Activated CD8-positive, alpha-beta memory T cell treated with anti-CD3 and anti-CD28 coated beads for 36 hours (primary cell): Measurements from ENCODE around the gene GORASP1. TPM values are rescaled to one million over a fixed set of nuclear protein-coding genes. Genes with fewer than 3 reads are reported as not detected.

Experiments used
- CTCF ChIA-PET: fragments of 350-600 bp; sonication (Branson Sonifier 250); formaldehyde crosslinking; loops from one replicate; lab custom pipeline; 2021; ENCODE audit warnings: antibody characterized with exemption; lab: Charles Lee
- POLR2A ChIA-PET: fragments of 350-600 bp; sonication (Branson Sonifier 250); formaldehyde crosslinking; loops from one replicate; lab custom pipeline; 2021; ENCODE audit warnings: antibody characterized with exemption; lab: Charles Lee
- total RNA-seq, 2 experiments: library from RNA; stranded (reverse); gene quantifications; one replicate each; pipeline ENCODE4 v1.2.3, GENCODE V29; 2021

The GORASP1 gene
- 10 to 100 TPM; 22.3 to 24.2 TPM for total RNA-seq

DNA sequence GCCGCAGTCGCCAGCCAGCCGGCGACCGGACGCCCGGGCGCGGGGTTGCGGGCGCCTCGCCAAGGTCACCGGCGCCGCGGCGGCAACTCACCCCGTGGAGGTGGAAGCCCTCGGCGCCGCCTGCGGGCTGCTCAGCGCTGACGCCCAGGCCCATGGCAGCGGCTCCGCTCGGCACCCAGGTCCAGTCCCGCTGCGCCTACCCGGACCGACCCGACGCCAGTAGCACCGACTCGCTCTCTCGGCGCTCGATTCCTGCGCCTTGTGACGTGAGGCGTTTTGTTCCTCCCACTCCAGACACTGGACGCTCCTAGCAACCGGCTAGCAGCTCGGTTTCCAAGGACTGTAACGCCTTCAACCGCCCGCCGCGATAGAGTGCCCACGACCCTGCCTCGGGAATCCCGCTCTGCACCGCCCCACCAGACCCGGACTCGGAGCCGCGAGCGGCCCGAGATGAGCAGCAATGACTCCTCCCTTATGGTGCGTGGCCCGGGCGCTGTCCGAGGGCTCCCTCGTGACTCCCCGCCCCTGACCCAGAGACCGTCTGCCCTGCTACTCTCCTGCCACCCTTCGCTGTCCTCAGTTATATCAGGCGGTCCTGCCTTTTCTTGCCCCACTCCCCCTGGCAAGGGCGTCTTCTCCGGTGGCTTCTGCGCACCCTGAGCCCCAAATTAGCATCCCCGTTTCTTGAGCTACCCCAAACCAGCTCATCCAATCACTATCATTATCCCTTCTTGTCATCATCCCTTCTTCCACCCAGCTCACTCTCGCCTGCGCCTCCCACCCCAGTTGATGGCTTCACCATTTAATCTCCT, at the start of gene GORASP1, which contains the start of gene TTC21A:
Gene GORASP1, minus strand, starts transcription at position 240 of the 812 bp plus-strand sequence. Its CDS starts 86 bp downstream, at position 154.
Gene TTC21A, plus strand, starts transcription at position 293 of the 812 bp plus-strand sequence. Its CDS starts 158 bp downstream, at position 451.
- ChIA-PET POLR2A (interaction anchor here (0.6 to 1.0 kb wide), 3 partner anchors 41 to 943 kb away, joined by 3 read pairs; partner anchors contain the start of gene RPSA), CTCF (interaction anchor here (0.7 to 2.2 kb wide), 8 partner anchors 12 to 184 kb away, joined by 3 to 7 read pairs (median 6); no protein-coding TSS in a partner anchor)

DNA sequence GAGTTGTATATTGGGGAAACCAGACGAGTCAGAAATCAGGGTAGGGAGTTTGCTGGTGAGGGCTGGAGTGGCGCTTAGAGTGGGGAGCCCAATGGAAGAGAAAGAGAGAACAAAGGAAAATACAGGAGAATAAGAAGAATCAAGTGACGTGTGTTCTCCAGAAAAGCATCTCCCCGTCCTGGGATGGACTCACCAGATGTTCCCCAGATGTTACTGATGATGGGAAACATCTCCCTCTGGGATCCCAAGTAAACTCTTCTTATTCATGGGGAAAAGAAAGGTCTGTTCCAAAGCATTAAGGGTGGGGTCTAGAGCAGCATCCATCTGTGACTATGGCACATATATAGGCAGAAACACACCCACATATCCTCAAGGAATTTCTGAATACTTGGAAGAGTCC, 49.0 kb upstream of the GORASP1 start:
- ChIA-PET POLR2A (no interaction called here), CTCF (interaction anchor here (1.2 kb wide), 2 partner anchors 22 to 33 kb away, joined by 3 to 4 read pairs; no protein-coding TSS in a partner anchor)

GRCh38 chr3:39154280-39155021, 47.0 kb upstream of the GORASP1 start:
- CTCF ChIA-PET: interaction anchor here (1.3 kb wide), 1 partner anchor 134 kb away, joined by 4 read pairs; no protein-coding TSS in a partner anchor
- POLR2A ChIA-PET: no interaction called here

- ChIA-PET POLR2A (no interaction called here), CTCF (interaction anchor here (1.3 kb wide), 1 partner anchor 134 kb away, joined by 4 read pairs; no protein-coding TSS in a partner anchor)
Measured at GRCh38 chr3:39153977-39154279, 46.5 kb upstream of the GORASP1 start.

DNA sequence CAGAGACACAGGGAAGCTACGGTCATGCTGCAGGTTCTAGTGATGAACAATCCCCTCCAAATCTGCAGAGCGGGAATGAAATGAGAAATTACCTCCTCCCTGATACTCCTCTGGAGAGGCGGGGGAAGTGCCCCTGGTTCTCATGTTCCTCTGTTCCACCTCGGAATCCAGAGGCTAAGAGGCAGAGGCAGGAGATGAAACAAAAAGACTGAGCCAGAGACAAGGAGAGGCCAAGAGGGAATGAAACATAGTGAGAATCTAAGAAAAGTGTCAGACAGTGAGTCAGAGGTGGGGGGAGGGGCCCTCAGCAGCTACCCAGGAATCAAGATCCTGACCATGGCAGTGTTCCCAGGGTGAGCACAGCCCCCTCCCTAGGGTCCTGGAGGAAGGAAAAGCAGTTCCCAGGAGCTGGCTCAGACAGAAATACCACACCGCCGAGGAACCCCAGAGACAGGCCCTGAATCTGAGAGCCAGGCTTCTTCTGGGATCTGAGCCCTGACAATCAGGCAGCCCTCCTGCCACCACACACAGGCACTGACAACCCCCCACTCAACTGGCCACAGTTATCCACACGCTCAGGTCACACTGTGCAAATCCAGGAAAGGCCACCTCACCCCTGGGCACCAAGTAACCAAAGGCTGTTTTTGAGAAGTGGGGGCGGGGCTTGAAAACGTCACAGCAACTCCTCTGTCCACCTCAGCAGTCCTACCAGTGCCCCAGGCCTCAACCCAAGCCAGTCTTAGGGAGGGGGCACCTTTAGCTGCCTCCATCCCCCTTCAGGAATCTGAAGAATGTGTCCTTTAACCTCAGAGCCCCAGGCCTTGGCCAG, 43.6 kb upstream of the GORASP1 start:
- POLR2A ChIA-PET: interaction anchor here (1.3 kb wide), 1 partner anchor 27 kb away, joined by 4 read pairs; no protein-coding TSS in a partner anchor
- CTCF ChIA-PET: interaction anchor here (0.6 to 1.7 kb wide), 2 partner anchors 39 to 43 kb away, joined by 3 to 7 read pairs; partner anchors contain the start of genes GORASP1 and TTC21A

DNA sequence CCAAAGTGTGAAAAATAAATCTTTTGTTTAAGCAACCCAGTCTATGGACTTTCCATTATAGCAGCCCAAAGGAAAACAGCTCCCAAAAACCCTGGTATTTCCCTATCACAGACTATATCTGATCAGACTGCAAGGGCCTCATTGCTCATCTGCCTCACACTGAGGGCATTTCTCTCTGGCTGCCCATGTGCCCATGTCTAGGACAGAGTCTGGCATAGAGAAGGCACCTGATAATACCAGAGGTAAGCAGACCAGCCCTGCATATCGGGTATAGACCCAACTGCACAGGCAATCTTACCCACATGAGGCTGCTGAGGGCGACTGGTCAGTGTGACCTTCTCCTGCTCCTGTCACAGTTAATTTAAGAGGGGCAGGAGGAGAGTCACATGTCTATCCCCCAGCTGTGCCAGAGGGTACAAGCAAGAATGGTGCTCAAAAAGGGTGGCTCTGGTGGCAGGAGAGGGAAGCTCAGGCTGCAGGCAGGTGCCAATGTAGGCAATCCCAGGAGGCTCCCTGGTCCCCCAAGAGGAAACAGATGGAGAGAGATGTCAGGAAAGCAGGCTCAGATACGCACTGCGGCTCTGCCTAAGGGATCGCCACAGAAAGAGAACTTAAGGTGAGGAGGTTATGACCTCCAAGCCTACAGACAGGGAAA, 42.8 kb upstream of the GORASP1 start:
- ChIA-PET POLR2A (interaction anchor here (1.3 kb wide), 1 partner anchor 28 kb away, joined by 4 read pairs; no protein-coding TSS in a partner anchor), CTCF (interaction anchor here (0.6 to 1.7 kb wide), 2 partner anchors 39 to 42 kb away, joined by 3 to 7 read pairs; partner anchors contain the start of genes GORASP1 and TTC21A)

GRCh38 chr3:39149498-39150147, 42.2 kb upstream of the GORASP1 start:
- POLR2A ChIA-PET: interaction anchor here (1.0 to 1.3 kb wide), 2 partner anchors 28 to 43 kb away, joined by 3 to 4 read pairs; no protein-coding TSS in a partner anchor
- CTCF ChIA-PET: interaction anchor here (0.6 to 1.3 kb wide), 3 partner anchors 22 to 139 kb away, joined by 3 read pairs; no protein-coding TSS in a partner anchor

DNA sequence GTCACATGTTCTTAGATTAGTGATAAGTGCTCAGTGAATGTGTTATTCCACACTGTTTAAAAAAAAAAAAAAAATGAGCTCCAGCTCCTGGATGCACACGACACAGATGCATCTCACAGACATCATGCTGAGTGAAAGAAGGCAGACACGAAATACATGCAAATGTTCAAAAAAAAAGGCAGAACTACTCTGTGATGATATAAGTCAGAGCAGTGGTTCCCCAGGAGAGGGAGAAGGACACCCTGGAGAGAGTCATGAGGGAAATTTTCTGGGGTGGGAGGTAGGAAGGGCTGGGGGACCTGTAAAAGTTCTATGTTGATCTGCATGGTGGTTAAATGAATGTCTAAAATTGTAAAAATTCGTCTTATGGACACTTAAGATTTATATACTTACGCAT, 41.6 kb upstream of the GORASP1 start:
- ChIA-PET POLR2A (interaction anchor here (0.8 to 1.0 kb wide), 2 partner anchors 42 to 43 kb away, joined by 3 read pairs; partner anchors contain the start of genes GORASP1 and TTC21A), CTCF (interaction anchor here (1.0 to 1.3 kb wide), 2 partner anchors 21 to 139 kb away, joined by 3 read pairs; no protein-coding TSS in a partner anchor)

- CTCF ChIA-PET: interaction anchor here (1.0 to 1.3 kb wide), 2 partner anchors 21 to 140 kb away, joined by 3 read pairs; no protein-coding TSS in a partner anchor
- POLR2A ChIA-PET: interaction anchor here (0.8 to 1.0 kb wide), 2 partner anchors 41 to 42 kb away, joined by 3 read pairs; partner anchors contain the start of genes GORASP1 and TTC21A
Measured at GRCh38 chr3:39148435-39149058, 41.1 kb upstream of the GORASP1 start.

- CTCF ChIA-PET: interaction anchor here (0.6 to 3.4 kb wide), 2 partner anchors 25 to 141 kb away, joined by 3 to 15 read pairs; no protein-coding TSS in a partner anchor
- POLR2A ChIA-PET: interaction anchor here (0.7 to 1.4 kb wide), 3 partner anchors 11 to 30 kb away, joined by 3 to 4 read pairs (median 3); no protein-coding TSS in a partner anchor
Measured at GRCh38 chr3:39147711-39148434, 40.4 kb upstream of the GORASP1 start.

GRCh38 chr3:39146611-39147591, 39.5 kb upstream of the GORASP1 start:
- CTCF ChIA-PET: interaction anchor here (0.7 to 3.4 kb wide), 4 partner anchors 20 to 145 kb away, joined by 3 to 15 read pairs (median 4); no protein-coding TSS in a partner anchor
- POLR2A ChIA-PET: interaction anchor here (0.5 to 1.4 kb wide), 4 partner anchors 10 to 982 kb away, joined by 3 to 4 read pairs (median 3); no protein-coding TSS in a partner anchor

DNA sequence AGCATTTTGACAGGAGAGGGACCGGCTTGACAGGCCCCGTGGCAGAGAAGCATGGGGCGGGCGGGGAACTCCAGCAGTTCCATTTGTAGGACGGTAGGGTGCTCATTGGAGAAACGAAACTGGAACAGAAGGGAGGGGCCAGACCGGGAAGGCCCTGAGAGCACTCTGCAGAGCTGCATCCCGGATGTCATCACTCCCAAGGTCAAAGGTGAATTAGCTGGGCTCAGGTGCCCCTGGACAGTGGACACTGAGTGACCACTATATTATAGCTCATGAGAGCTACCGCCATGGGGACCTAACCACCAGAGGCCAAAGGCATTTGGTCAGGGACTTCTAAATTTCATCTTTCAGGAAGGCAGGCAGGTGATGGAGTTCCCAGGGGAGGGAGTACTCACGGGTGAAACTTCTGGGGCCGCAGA, 38.7 kb upstream of the GORASP1 start:
- CTCF ChIA-PET: interaction anchor here (0.7 to 3.4 kb wide), 4 partner anchors 19 to 146 kb away, joined by 3 to 15 read pairs (median 4); no protein-coding TSS in a partner anchor
- POLR2A ChIA-PET: no interaction called here

GRCh38 chr3:39144748-39145380, 37.4 kb upstream of the GORASP1 start:
- ChIA-PET CTCF (interaction anchor here (3.4 kb wide), 1 partner anchor 144 kb away, joined by 15 read pairs; no protein-coding TSS in a partner anchor), POLR2A (no interaction called here)
